ENCODE data around the gene NUF2. TPM values are rescaled to one million over a fixed set of nuclear protein-coding genes. Genes with fewer than 3 reads are reported as not detected.
A peak's percentile ranks its signal among the peaks of the same experiment; 100 is the strongest.
"Not testable (repeated sequence)": the region's sequence is repeated elsewhere in the genome, so short reads cannot be mapped to it uniquely, and the experiment has no call there.

Gene NUF2
- 10 to 100 TPM; 63.0 to 69.0 TPM for total RNA-seq

DNA sequence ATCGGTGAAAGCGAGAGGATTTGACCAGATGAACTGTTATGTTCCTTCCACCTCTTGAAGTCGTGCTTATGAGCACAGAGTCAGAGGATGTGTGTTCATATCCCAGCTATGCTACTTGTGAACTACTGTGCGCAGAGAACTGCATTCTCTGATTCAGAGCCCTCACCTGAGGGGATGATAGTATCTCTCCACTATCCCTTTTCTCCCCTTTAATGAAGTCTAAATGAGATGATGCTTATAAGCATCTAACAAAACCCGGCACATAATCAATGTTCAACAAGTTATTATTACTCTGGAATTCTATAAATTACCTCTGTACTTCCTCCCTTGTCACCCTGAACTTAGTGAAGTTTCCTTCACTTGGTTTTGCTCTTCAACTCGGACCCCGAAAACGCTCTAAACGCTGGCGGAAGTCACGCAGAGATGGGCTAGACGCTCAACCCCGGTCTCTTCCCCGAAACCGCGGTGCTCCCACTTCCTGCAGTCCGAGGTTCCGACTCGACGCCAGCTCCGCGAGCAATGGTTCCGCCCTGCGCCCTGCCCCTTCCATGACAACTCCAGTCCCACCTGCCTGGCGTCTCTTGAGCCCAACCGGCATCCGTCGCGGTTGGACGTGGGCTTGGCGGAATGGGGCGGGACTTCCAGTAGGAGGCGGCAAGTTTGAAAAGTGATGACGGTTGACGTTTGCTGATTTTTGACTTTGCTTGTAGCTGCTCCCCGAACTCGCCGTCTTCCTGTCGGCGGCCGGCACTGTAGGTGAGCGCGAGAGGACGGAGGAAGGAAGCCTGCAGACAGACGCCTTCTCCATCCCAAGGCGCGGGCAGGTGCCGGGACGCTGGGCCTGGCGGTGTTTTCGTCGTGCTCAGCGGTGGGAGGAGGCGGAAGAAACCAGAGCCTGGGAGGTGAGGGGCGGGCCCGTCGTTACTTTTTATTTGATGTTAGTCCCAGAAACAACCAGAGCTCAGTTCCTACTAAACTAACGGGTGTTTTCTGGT, at the start of gene NUF2:
TSS of gene NUF2 (plus strand) at position 644 of the 995 bp plus-strand sequence. CDS start 4,098 bp downstream, outside the sequence.
- Mint-ChIP-seq H3K36me3 (ENCODE audit: low read depth) (peaks cover 1% of the 10 kb centered on the region), H3K27ac (peak within 1 kb of the TSS; percentile 97), H3K4me1 (ENCODE audit: low read depth) (peaks cover 12% of the 10 kb centered on the region), H3K4me3 (peak within 1 kb of the TSS; percentile 89), H3K27me3 (ENCODE audit: low read depth) (no peaks in the 10 kb centered on the region), H3K9me3 (no peaks in the 10 kb centered on the region)
- peak; percentile 98 for DNase-seq
- intact Hi-C loops (cut with micrococcal nuclease): loop anchor here (1.0 to 10.0 kb wide), 5 partner anchors 15 to 1547 kb away; partner anchors contain the start of genes UAP1 and UHMK1
- CTCF ChIA-PET: no interaction called here

DNA sequence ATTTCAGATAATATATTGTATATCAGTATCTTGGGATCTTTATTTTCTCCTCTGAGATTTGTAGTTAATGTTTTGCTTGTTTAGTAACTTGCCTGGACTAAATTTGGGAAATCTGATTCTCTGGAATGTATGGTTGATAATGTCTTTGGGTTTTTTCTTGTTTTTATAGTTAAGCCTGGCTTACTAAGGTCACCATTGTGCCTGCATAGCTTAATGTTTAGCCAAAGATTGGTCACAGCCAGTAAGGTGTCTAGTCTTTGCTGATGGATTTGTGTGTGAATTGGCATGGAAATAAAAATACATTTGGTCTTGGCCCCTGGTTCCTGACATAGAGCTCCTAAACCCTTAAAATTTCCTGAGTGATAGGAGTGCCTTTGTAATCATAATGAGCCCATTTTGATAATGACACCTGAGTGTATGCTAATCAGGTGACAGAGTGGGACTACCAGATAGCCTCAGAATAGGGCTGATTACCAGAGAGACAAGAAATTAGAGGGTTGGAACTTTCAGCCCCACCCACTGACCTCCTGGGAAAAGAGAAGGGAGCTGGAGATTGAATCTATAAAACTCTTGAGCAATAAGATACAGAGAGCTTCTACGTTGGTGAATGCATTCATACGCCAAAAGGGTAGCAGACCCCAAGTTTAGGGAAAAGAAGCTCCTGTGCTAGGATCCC, 47.9 kb upstream of the NUF2 start:
- DNase-seq: no peak
- CTCF ChIA-PET: no interaction called here
- Mint-ChIP-seq H3K27ac (no peak overlapping the region), H3K4me3 (no peak overlapping the region), H3K36me3 (ENCODE audit: low read depth) (peaks cover 36% of the 10 kb centered on the region), H3K4me1 (ENCODE audit: low read depth) (peaks cover 6% of the 10 kb centered on the region), H3K27me3 (ENCODE audit: low read depth) (no peaks in the 10 kb centered on the region), H3K9me3 (peaks cover 8% of the 10 kb centered on the region)
- intact Hi-C loops (cut with micrococcal nuclease): no loop called here

- H3K4me1 Mint-ChIP-seq (ENCODE audit: low read depth): peaks cover 6% of the 10 kb centered on the region
- no peak overlapping the region for H3K27ac Mint-ChIP-seq
- intact Hi-C loops (cut with micrococcal nuclease): no loop called here
- no peak overlapping the region for H3K4me3 Mint-ChIP-seq
- DNase-seq: no peak
- peaks cover 44% of the 10 kb centered on the region for H3K36me3 Mint-ChIP-seq (ENCODE audit: low read depth)
- peaks cover 19% of the 10 kb centered on the region for H3K9me3 Mint-ChIP-seq
- no peaks in the 10 kb centered on the region for H3K27me3 Mint-ChIP-seq (ENCODE audit: low read depth)
- CTCF ChIA-PET: no interaction called here
Measured at GRCh38 chr1:163275222-163275621, 46.5 kb upstream of the NUF2 start.

DNA sequence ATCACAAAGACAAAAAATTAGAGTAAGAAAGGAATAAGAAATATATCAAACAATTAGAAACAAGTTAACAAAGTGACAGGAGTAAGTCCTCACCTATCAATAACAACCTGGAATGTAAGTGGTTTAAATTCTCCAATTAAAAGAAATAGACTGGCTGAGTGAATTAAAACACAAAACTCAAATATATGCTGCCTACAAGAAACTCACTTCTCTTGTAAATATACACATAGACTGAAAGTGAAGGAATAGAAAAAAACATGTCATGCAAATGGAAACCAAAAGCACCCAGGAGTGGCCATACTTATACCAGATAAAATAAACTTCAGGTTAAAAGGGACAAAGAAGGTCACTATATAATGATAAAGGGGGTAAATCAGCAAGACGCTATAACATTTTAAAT, 43.2 kb upstream of the NUF2 start:
- peaks cover 70% of the 10 kb centered on the region for H3K36me3 Mint-ChIP-seq (ENCODE audit: low read depth)
- no peaks in the 10 kb centered on the region for H3K4me1 Mint-ChIP-seq (ENCODE audit: low read depth)
- no peak for DNase-seq
- H3K27ac Mint-ChIP-seq: no peak overlapping the region
- H3K9me3 Mint-ChIP-seq: peaks cover 36% of the 10 kb centered on the region
- intact Hi-C loops (cut with micrococcal nuclease): no loop called here
- CTCF ChIA-PET: no interaction called here
- H3K4me3 Mint-ChIP-seq: no peak overlapping the region
- no peaks in the 10 kb centered on the region for H3K27me3 Mint-ChIP-seq (ENCODE audit: low read depth)

DNA sequence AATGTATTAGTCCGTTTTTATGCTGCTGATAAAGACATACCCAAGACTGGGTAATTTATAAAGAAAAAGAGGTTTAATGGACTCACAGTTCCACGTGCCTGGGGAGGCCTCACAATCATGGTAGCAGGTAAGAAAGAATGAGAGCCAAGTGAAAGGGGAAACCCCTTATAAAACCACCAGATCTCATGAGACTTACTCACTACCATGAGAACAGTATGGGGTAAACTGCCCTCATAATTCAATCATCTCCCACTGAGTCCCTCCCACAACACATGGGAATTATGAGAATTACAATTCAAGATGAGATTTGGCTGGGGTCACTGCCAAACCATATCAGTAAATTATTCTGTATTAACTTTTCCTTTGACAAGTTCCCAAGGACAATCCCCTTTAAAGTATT, 36.9 kb upstream of the NUF2 start:
- CTCF ChIA-PET; H3K27me3 Mint-ChIP-seq (ENCODE audit: low read depth); H3K4me3 Mint-ChIP-seq; DNase-seq; intact Hi-C loops (cut with micrococcal nuclease); H3K27ac Mint-ChIP-seq: not testable (repeated sequence)
- peaks cover 17% of the 10 kb centered on the region for H3K4me1 Mint-ChIP-seq (ENCODE audit: low read depth)
- peaks cover 19% of the 10 kb centered on the region for H3K9me3 Mint-ChIP-seq
- H3K36me3 Mint-ChIP-seq (ENCODE audit: low read depth): peaks cover 41% of the 10 kb centered on the region

GRCh38 chr1:163290025-163290640, 31.6 kb upstream of the NUF2 start:
- no peaks in the 10 kb centered on the region for H3K27me3 Mint-ChIP-seq (ENCODE audit: low read depth)
- peaks cover 4% of the 10 kb centered on the region for H3K9me3 Mint-ChIP-seq
- peaks cover 36% of the 10 kb centered on the region for H3K36me3 Mint-ChIP-seq (ENCODE audit: low read depth)
- H3K4me3 Mint-ChIP-seq: no peak overlapping the region
- peaks cover 10% of the 10 kb centered on the region for H3K4me1 Mint-ChIP-seq (ENCODE audit: low read depth)
- CTCF ChIA-PET: interaction anchor here (1.0 kb wide), 1 partner anchor 25 kb away, joined by 3 read pairs; no protein-coding TSS in a partner anchor
- intact Hi-C loops (cut with micrococcal nuclease): no loop called here
- no peak for DNase-seq
- no peak overlapping the region for H3K27ac Mint-ChIP-seq

DNA sequence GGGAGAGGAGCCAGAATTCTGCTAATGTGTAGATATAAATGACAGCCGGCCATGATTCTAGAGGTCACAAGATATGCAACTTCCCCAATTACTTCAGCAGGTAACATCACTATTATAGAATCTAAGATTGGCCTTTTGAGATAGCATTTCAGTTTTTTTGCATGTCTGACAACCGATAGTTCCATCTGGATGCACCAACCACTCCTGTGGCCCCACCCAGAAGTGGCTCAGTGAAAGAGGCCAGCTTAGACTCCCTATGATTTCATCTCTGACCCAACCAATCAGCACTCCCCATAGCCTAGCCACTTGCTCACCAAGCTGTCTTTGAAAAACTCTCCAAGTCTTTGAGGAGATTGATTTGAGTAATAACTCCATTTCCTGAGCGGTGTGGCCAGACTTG, 30.3 kb upstream of the NUF2 start:
- no peak overlapping the region for H3K27ac Mint-ChIP-seq
- H3K9me3 Mint-ChIP-seq: peaks cover 4% of the 10 kb centered on the region
- H3K27me3 Mint-ChIP-seq (ENCODE audit: low read depth): no peaks in the 10 kb centered on the region
- CTCF ChIA-PET: no interaction called here
- no peak overlapping the region for H3K4me3 Mint-ChIP-seq
- intact Hi-C loops (cut with micrococcal nuclease): no loop called here
- H3K4me1 Mint-ChIP-seq (ENCODE audit: low read depth): peaks cover 8% of the 10 kb centered on the region
- DNase-seq: no peak
- peaks cover 34% of the 10 kb centered on the region for H3K36me3 Mint-ChIP-seq (ENCODE audit: low read depth)

DNA sequence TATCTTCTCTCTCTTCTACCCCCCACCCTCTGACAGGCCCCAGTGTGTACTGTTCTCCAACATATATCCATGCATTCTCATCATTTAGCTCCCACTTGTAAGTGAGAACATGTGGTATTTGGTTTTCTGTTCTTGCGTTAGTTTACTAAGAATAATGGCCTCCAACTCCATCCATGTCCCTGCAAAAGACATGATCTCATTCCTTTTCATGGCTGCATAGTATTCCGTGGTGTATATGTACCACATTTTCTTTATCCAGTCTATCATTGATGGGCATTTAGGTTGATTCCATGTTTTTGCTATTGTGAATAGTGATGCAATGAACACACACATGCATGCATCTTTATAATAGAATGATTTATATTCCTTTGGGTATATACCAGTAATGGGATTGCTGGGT, 29.6 kb upstream of the NUF2 start:
- CTCF ChIA-PET; intact Hi-C loops (cut with micrococcal nuclease); H3K9me3 Mint-ChIP-seq; H3K4me1 Mint-ChIP-seq (ENCODE audit: low read depth); H3K4me3 Mint-ChIP-seq; H3K27me3 Mint-ChIP-seq (ENCODE audit: low read depth); H3K27ac Mint-ChIP-seq; DNase-seq: not testable (repeated sequence)
- peaks cover 37% of the 10 kb centered on the region for H3K36me3 Mint-ChIP-seq (ENCODE audit: low read depth)

- H3K27me3 Mint-ChIP-seq (ENCODE audit: low read depth); DNase-seq; H3K9me3 Mint-ChIP-seq; H3K4me1 Mint-ChIP-seq (ENCODE audit: low read depth); intact Hi-C loops (cut with micrococcal nuclease); H3K4me3 Mint-ChIP-seq; H3K27ac Mint-ChIP-seq; CTCF ChIA-PET: not testable (repeated sequence)
- peaks cover 40% of the 10 kb centered on the region for H3K36me3 Mint-ChIP-seq (ENCODE audit: low read depth)
Measured at GRCh38 chr1:163293497-163293896, 28.3 kb upstream of the NUF2 start.

DNA sequence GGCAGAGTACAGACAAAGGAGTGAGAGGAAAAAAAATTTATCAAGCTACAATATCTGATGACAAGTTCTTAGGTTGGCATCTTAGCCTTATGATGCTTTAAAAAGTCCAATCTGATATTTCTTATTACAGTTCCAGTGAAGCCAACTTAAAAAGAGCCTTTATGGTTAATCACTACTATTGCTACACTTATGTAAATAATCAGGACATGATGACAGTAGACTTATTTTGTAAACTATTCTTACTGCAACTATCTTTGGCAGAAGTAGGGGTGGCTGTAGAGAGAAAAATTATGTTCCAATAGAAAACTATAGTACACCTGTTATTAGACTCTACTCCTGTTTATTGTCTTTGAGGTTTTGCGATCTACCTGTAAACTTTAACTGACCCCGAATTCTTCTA, 25.8 kb upstream of the NUF2 start:
- Mint-ChIP-seq H3K9me3 (peaks cover 4% of the 10 kb centered on the region), H3K4me3 (no peak overlapping the region), H3K4me1 (ENCODE audit: low read depth) (no peaks in the 10 kb centered on the region), H3K36me3 (ENCODE audit: low read depth) (peaks cover 53% of the 10 kb centered on the region), H3K27me3 (ENCODE audit: low read depth) (no peaks in the 10 kb centered on the region), H3K27ac (no peak overlapping the region)
- intact Hi-C loops (cut with micrococcal nuclease): no loop called here
- CTCF ChIA-PET: no interaction called here
- DNase-seq: no peak

DNA sequence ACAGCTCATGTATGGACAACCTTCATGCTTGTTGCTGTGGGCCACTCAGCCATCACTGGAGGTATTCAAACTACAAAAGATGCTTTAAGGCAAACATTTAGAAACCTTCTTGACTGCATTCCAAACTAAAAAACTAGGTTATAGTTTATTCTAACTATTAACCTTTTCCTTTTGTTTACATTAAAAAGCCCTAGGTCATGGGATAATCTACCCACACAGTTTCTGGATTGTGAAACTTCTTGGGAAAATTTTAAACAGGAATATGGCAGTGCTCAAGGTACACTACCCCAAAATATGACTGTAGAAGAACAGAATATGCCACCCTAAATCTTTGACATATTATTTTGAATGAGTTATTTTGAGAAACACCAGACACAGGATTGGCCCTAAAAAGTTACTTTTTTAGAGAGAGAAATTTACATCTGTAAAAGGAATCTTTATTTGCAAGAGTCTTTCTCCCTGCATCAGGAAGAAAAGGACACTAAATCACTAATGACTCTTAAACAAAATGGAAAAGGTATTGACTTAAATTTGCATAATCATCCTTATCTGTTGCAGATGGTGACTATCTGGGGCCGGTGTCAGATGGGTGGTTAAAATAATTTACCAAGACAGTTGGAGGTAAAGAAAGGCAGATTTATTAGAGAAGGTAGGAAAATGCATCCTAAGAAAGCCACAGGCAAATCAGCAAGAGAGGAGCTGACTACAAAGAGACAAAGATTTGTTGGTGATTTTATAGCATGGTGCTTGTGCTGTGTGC, 25.1 kb upstream of the NUF2 start:
- H3K36me3 Mint-ChIP-seq (ENCODE audit: low read depth): peaks cover 57% of the 10 kb centered on the region
- H3K4me1 Mint-ChIP-seq (ENCODE audit: low read depth): no peaks in the 10 kb centered on the region
- no peak for DNase-seq
- no peak overlapping the region for H3K27ac Mint-ChIP-seq
- H3K27me3 Mint-ChIP-seq (ENCODE audit: low read depth): no peaks in the 10 kb centered on the region
- CTCF ChIA-PET: no interaction called here
- no peak overlapping the region for H3K4me3 Mint-ChIP-seq
- peaks cover 4% of the 10 kb centered on the region for H3K9me3 Mint-ChIP-seq
- intact Hi-C loops (cut with micrococcal nuclease): no loop called here

- H3K36me3 Mint-ChIP-seq (ENCODE audit: low read depth): peaks cover 46% of the 10 kb centered on the region
- no peak for DNase-seq
- no peak overlapping the region for H3K4me3 Mint-ChIP-seq
- no peaks in the 10 kb centered on the region for H3K27me3 Mint-ChIP-seq (ENCODE audit: low read depth)
- H3K4me1 Mint-ChIP-seq (ENCODE audit: low read depth): no peaks in the 10 kb centered on the region
- CTCF ChIA-PET: interaction anchor here (1.1 kb wide), 1 partner anchor 112 kb away, joined by 3 read pairs; no protein-coding TSS in a partner anchor
- H3K27ac Mint-ChIP-seq: no peak overlapping the region
- intact Hi-C loops (cut with micrococcal nuclease): no loop called here
- no peaks in the 10 kb centered on the region for H3K9me3 Mint-ChIP-seq
Measured at GRCh38 chr1:163298365-163298764, 23.4 kb upstream of the NUF2 start.

Measured in activated naive CD4-positive, alpha-beta T cell treated with anti-CD3 and anti-CD28 coated beads for 36 hours (primary cell).